ENCODE measurements around the gene RRP1B. TPM values are rescaled to one million over a fixed set of nuclear protein-coding genes. Genes with fewer than 3 reads are reported as not detected.
A peak's percentile ranks its signal among the peaks of the same experiment; 100 is the strongest.

The RRP1B gene
- total RNA-seq, 1 experiment from 2014 or later = 44.2 TPM

- peaks cover 50% of the 10 kb centered on the region for H3K36me3 ChIP-seq (ENCODE audit: low read depth, low read length)
- intact Hi-C loops (cut with micrococcal nuclease) = no loop called here
- no peak overlapping the region for H2AFZ ChIP-seq (ENCODE audit: low read length)
- no TSS peak for BruUV-seq (replicated peaks)
- peaks cover 97% of the 10 kb centered on the region for H3K79me2 ChIP-seq (ENCODE audit: low read length)
- H3K9me3 ChIP-seq (ENCODE audit: low read length) = no peaks in the 10 kb centered on the region
- H3K4me2 ChIP-seq (ENCODE audit: low read length) = no peak overlapping the region
- H3K4me1 ChIP-seq (ENCODE audit: insufficient read depth, low read length) = peaks cover 17% of the 10 kb centered on the region
- no peak overlapping the region for H3K9ac ChIP-seq (ENCODE audit: low read length)
- no peak for DNase-seq
- H3K9me2 ChIP-seq (replicated peaks; ENCODE audit: low read length) = no peaks in the 10 kb centered on the region
- H3K27ac ChIP-seq (ENCODE audit: low read length) = no peak overlapping the region
- ATAC-seq = no peak
- no peak for TF ChIP-seq EZH2phosphoT487 (IDR thresholded peaks at IDR 0.05; ENCODE audit: borderline replicate concordance, low read length)
- TF ChIP-seq EZH2 (IDR thresholded peaks at IDR 0.05; ENCODE audit: low read length, unreplicated experiment) = no peak
- no peak for TF ChIP-seq CTCF (conservative IDR thresholded peaks at IDR 0.05; ENCODE audit: low read depth, low read length)
- ChIA-PET CTCF (no interaction called here), POLR2A (ENCODE audit: unreplicated experiment) (no interaction called here)
- H3K27me3 ChIP-seq (ENCODE audit: low read length) = no peaks in the 10 kb centered on the region
- H4K20me1 ChIP-seq (ENCODE audit: low read length) = 0 out of 2 replicates have a peak, but pooled peaks cover 35% of the 10 kb centered on the region
- H3K4me3 ChIP-seq (ENCODE audit: low read length) = no peak overlapping the region
- no peaks in the 10 kb centered on the region for H3F3A ChIP-seq (ENCODE audit: low read length, unreplicated experiment)
Measured at GRCh38 chr21:43733060-43733459, 73.7 kb downstream of the RRP1B start.

- intact Hi-C loops (cut with micrococcal nuclease) = no loop called here
- Histone ChIP-seq H3K27me3 (ENCODE audit: low read length) (no peaks in the 10 kb centered on the region), H3K4me2 (ENCODE audit: low read length) (no peak overlapping the region), H3K4me3 (ENCODE audit: low read length) (no peak overlapping the region), H3K27ac (ENCODE audit: low read length) (no peak overlapping the region), H3K9me3 (ENCODE audit: low read length) (no peaks in the 10 kb centered on the region), H3K4me1 (ENCODE audit: insufficient read depth, low read length) (peaks cover 11% of the 10 kb centered on the region), H3K79me2 (ENCODE audit: low read length) (peaks cover 94% of the 10 kb centered on the region), H3F3A (ENCODE audit: low read length, unreplicated experiment) (no peaks in the 10 kb centered on the region), H2AFZ (ENCODE audit: low read length) (no peak overlapping the region), H4K20me1 (ENCODE audit: low read length) (0 out of 2 replicates have a peak, but pooled peaks cover 35% of the 10 kb centered on the region), H3K36me3 (ENCODE audit: low read depth, low read length) (peaks cover 55% of the 10 kb centered on the region), H3K9ac (ENCODE audit: low read length) (no peak overlapping the region), H3K9me2 (replicated peaks; ENCODE audit: low read length) (no peaks in the 10 kb centered on the region)
- TF ChIP-seq EZH2phosphoT487 (IDR thresholded peaks at IDR 0.05; ENCODE audit: borderline replicate concordance, low read length) (no peak), CTCF (conservative IDR thresholded peaks at IDR 0.05; ENCODE audit: low read depth, low read length) (no peak), EZH2 (IDR thresholded peaks at IDR 0.05; ENCODE audit: low read length, unreplicated experiment) (no peak)
- no TSS peak for BruUV-seq (replicated peaks)
- CTCF ChIA-PET = no interaction called here
- POLR2A ChIA-PET (ENCODE audit: unreplicated experiment) = no interaction called here
- ATAC-seq = no peak
- no peak for DNase-seq
Measured at GRCh38 chr21:43733529-43734071, 74.2 kb downstream of the RRP1B start.

- Histone ChIP-seq H3K27me3 (ENCODE audit: low read length) (no peaks in the 10 kb centered on the region), H3K9ac (ENCODE audit: low read length) (no peak overlapping the region), H3K27ac (ENCODE audit: low read length) (no peak overlapping the region), H3K4me3 (ENCODE audit: low read length) (no peak overlapping the region), H3K79me2 (ENCODE audit: low read length) (peaks cover 91% of the 10 kb centered on the region), H2AFZ (ENCODE audit: low read length) (no peak overlapping the region), H3K9me3 (ENCODE audit: low read length) (no peaks in the 10 kb centered on the region), H4K20me1 (ENCODE audit: low read length) (0 out of 2 replicates have a peak, but pooled peaks cover 33% of the 10 kb centered on the region), H3K9me2 (replicated peaks; ENCODE audit: low read length) (no peaks in the 10 kb centered on the region), H3F3A (ENCODE audit: low read length, unreplicated experiment) (no peaks in the 10 kb centered on the region), H3K36me3 (ENCODE audit: low read depth, low read length) (peaks cover 55% of the 10 kb centered on the region), H3K4me2 (ENCODE audit: low read length) (no peak overlapping the region), H3K4me1 (ENCODE audit: insufficient read depth, low read length) (peaks cover 5% of the 10 kb centered on the region)
- intact Hi-C loops (cut with micrococcal nuclease) = no loop called here
- TF ChIP-seq EZH2phosphoT487 (IDR thresholded peaks at IDR 0.05; ENCODE audit: borderline replicate concordance, low read length) (no peak), EZH2 (IDR thresholded peaks at IDR 0.05; ENCODE audit: low read length, unreplicated experiment) (no peak), CTCF (conservative IDR thresholded peaks at IDR 0.05; ENCODE audit: low read depth, low read length) (no peak)
- ChIA-PET POLR2A (ENCODE audit: unreplicated experiment) (no interaction called here), CTCF (no interaction called here)
- no peak for DNase-seq
- TSS peak; percentile 11 for BruUV-seq (replicated peaks)
- ATAC-seq = peak; percentile 25; the same call in 1 of the 2 replicates
Measured at GRCh38 chr21:43734131-43734927, 75.0 kb downstream of the RRP1B start.

Measured in PC-3 (cell line).